Astrocyte (in vitro differentiated cells and primary cell): ENCODE results near the gene KMT5C.

Experiments used
- EZH2 ChIP-seq: IDR thresholded peaks from 2 replicates; pipeline ENCODE4 v1.6.1; 2012; ENCODE audit warnings: mild to moderate bottlenecking, low read length, inconsistent platforms; ENCODE audit not compliant: insufficient read depth
- TF ChIP-seq, protein P1 (sequence below): IDR thresholded peaks from 2 replicates; pipeline ENCODE4 v1.5.1; 2011; ENCODE audit warnings: low read depth, mild to moderate bottlenecking, inconsistent platforms, low read length, moderate library complexity; ENCODE audit not compliant: insufficient read depth

DNA sequence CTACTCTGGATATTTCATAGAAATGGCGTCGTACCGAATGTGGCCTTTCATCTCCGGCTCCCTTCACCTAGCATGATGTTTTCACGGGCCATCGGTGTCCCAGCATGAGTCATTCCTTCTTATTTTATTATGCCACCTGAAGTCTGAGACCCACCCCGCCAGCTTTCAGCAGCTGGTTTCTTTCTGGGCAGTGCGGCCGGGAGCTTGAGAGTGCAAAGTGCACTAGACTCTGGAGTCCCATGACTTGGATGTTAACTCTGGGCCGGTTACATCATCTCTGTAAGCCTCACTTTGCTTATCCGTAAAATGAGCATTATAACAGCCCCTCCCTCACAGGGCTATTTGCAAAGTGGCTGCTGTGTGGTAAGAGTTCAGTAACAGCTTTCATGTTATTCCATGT, 5.8 kb upstream of the KMT5C start:
- TF ChIP-seq, protein P1, sequence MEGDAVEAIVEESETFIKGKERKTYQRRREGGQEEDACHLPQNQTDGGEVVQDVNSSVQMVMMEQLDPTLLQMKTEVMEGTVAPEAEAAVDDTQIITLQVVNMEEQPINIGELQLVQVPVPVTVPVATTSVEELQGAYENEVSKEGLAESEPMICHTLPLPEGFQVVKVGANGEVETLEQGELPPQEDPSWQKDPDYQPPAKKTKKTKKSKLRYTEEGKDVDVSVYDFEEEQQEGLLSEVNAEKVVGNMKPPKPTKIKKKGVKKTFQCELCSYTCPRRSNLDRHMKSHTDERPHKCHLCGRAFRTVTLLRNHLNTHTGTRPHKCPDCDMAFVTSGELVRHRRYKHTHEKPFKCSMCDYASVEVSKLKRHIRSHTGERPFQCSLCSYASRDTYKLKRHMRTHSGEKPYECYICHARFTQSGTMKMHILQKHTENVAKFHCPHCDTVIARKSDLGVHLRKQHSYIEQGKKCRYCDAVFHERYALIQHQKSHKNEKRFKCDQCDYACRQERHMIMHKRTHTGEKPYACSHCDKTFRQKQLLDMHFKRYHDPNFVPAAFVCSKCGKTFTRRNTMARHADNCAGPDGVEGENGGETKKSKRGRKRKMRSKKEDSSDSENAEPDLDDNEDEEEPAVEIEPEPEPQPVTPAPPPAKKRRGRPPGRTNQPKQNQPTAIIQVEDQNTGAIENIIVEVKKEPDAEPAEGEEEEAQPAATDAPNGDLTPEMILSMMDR, result no peak
- TF ChIP-seq EZH2, result no peak
